HG03064 (cell line): Measurements from ENCODE around the gene MGAT3.
"Not testable (repeated sequence)": the region's sequence is repeated elsewhere in the genome, so short reads cannot be mapped to it uniquely, and the experiment has no call there.

Experiments
- ATAC-seq: cut with Tn5 transposase; IDR thresholded peaks from one replicate; pipeline ENCODE4 v1.9.1; 2021; ENCODE audit warnings: low read depth; ENCODE audit not compliant: unreplicated experiment

The MGAT3 gene

GRCh38 chr22:39456522-39457197, at the start of gene MGAT3:
MGAT3 (plus strand) TSS chr22:39457012; CDS start chr22:39487348, 30,336 bp downstream.
- ATAC-seq, result no peak

- ATAC-seq, result no peak
Observed at GRCh38 chr22:39408173-39408572, 48.6 kb upstream of the MGAT3 start.

- ATAC-seq, result no peak
Observed at GRCh38 chr22:39408807-39409206, 48.0 kb upstream of the MGAT3 start.

GRCh38 chr22:39409516-39410029, 47.2 kb upstream of the MGAT3 start:
- ATAC-seq, result no peak

GRCh38 chr22:39410264-39410663, 46.5 kb upstream of the MGAT3 start:
- ATAC-seq, result no peak

GRCh38 chr22:39411828-39412365, 44.9 kb upstream of the MGAT3 start:
- not testable (repeated sequence) for ATAC-seq

- not testable (repeated sequence) for ATAC-seq
Observed at GRCh38 chr22:39413204-39413603, 43.6 kb upstream of the MGAT3 start.

- ATAC-seq, result no peak
Observed at GRCh38 chr22:39414377-39414776, 42.4 kb upstream of the MGAT3 start.

- ATAC-seq, result no peak
Observed at GRCh38 chr22:39414886-39415285, 41.9 kb upstream of the MGAT3 start.

- ATAC-seq, result no peak
Observed at GRCh38 chr22:39415506-39415905, 41.3 kb upstream of the MGAT3 start.

GRCh38 chr22:39416319-39416718, 40.5 kb upstream of the MGAT3 start:
- ATAC-seq, result no peak

- ATAC-seq, result no peak
Observed at GRCh38 chr22:39417641-39418040, 39.2 kb upstream of the MGAT3 start.

GRCh38 chr22:39418696-39419095, 38.1 kb upstream of the MGAT3 start:
- ATAC-seq, result no peak

GRCh38 chr22:39419096-39419495, 37.7 kb upstream of the MGAT3 start:
- ATAC-seq, result no peak

GRCh38 chr22:39419911-39420310, 36.9 kb upstream of the MGAT3 start:
- ATAC-seq, result no peak

- ATAC-seq, result no peak
Observed at GRCh38 chr22:39421691-39422090, 35.1 kb upstream of the MGAT3 start.

- no peak for ATAC-seq
Observed at GRCh38 chr22:39422101-39422500, 34.7 kb upstream of the MGAT3 start.

GRCh38 chr22:39422721-39423120, 34.1 kb upstream of the MGAT3 start:
- no peak for ATAC-seq

- ATAC-seq, result no peak
Observed at GRCh38 chr22:39423976-39424375, 32.8 kb upstream of the MGAT3 start.

- ATAC-seq, result no peak
Observed at GRCh38 chr22:39426380-39427043, 30.3 kb upstream of the MGAT3 start.

GRCh38 chr22:39427751-39428596, 28.8 kb upstream of the MGAT3 start:
- no peak for ATAC-seq
